Measurements from ENCODE around the gene TMEM200A. TPM values are rescaled to one million over a fixed set of nuclear protein-coding genes. Genes with fewer than 3 reads are reported as not detected.

Gene TMEM200A
- total and polyA plus RNA-seq, 2 donors (not counting 3 experiments of a cell fraction or from before 2014, with no cell fraction given), result 0.58 to 0.75 TPM

GRCh38 chr6:130377371-130377770, 11.6 kb downstream of the TMEM200A start:
- Histone ChIP-seq H2AFZ (ENCODE audit: low read depth, low read length) (no peak overlapping the region), H3K9me1 (replicated peaks; ENCODE audit: control insufficient read depth, extremely low read depth, insufficient read depth, low read length) (no peaks in the 10 kb centered on the region), H3K27me3 (ENCODE audit: control insufficient read depth in 2 of 2, insufficient read depth in 2 of 2, low read length in 2 of 2) (no peaks in the 10 kb centered on the region), H3K27ac (ENCODE audit: insufficient read depth, low read depth, low read length) (no peak overlapping the region), H3K4me1 (ENCODE audit: control insufficient read depth, extremely low read depth, insufficient read depth, low read length) (no peaks in the 10 kb centered on the region), H3K79me2 (ENCODE audit: control insufficient read depth, insufficient read depth, low read length) (no peaks in the 10 kb centered on the region), H3K9ac (replicated peaks; ENCODE audit: extremely low read depth, insufficient read depth, low read length) (no peak overlapping the region), H3K4me2 (ENCODE audit: insufficient read depth, low read length) (no peak overlapping the region), H3K9me3 (replicated peaks; ENCODE audit: control insufficient read depth, insufficient read depth, low read length) (no peaks in the 10 kb centered on the region), H3K36me3 (ENCODE audit: control insufficient read depth in 2 of 2, extremely low read depth in 1 of 2, insufficient read depth in 2 of 2, low read length in 2 of 2) (no peaks in the 10 kb centered on the region), H4K20me1 (replicated peaks; ENCODE audit: control insufficient read depth, extremely low read depth, insufficient read depth, low read length) (no peaks in the 10 kb centered on the region), H3K4me3 (replicated peaks in 1 of 3; ENCODE audit: insufficient read depth in 1 of 3, low read depth in 1 of 3, low read length in 3 of 3) (no peak overlapping the region)
- FAIRE-seq, result no peak
- DNase-seq (ENCODE audit: low read depth, low spot score), result no peak
- CTCF ChIA-PET, result interaction anchor here (1.0 kb wide), 1 partner anchor 321 kb away, joined by 3 read pairs; no protein-coding TSS in a partner anchor
- TF ChIP-seq GATA2 (IDR thresholded peaks at IDR 0.05; ENCODE audit: insufficient read depth, insufficient read length, low read depth, low read length) (no peak), CTCF (IDR thresholded peaks at IDR 0.05; ENCODE audit: extremely low read depth in 1 of 2, insufficient read depth in 1 of 2, low read depth in 1 of 2, low read length in 2 of 2) (no peak), POLR2AphosphoS5 (IDR thresholded peaks at IDR 0.05; ENCODE audit: insufficient read depth, low read depth, low read length) (no peak), MYC (IDR thresholded peaks at IDR 0.05; ENCODE audit: low read depth, low read length) (no peak), FOS (IDR thresholded peaks at IDR 0.05; ENCODE audit: borderline replicate concordance, insufficient read depth, low read length) (no peak), POLR2A (IDR thresholded peaks at IDR 0.05; ENCODE audit: low read depth, low read length) (no peak), MAX (IDR thresholded peaks at IDR 0.05; ENCODE audit: insufficient read depth, insufficient read length) (no peak), JUN (IDR thresholded peaks at IDR 0.05; ENCODE audit: borderline replicate concordance, insufficient read depth, insufficient read length, low read depth) (no peak), EZH2 (IDR thresholded peaks at IDR 0.05; ENCODE audit: borderline replicate concordance, low read depth, low read length, severe bottlenecking) (no peak)
- dilution Hi-C loops (cut with MboI; ENCODE audit: extremely low pct_ligation_motif_present, low sequenced_read_pairs) (no loop called here), intact Hi-C loops (cut with micrococcal nuclease) (no loop called here)
- BruUV-seq (replicated peaks), result no TSS peak
- POLR2A ChIA-PET, result no interaction called here

All from endothelial cell of umbilical vein (primary cell).